Measurements from ENCODE around the gene CRADD. TPM values are rescaled to one million over a fixed set of nuclear protein-coding genes. Genes with fewer than 3 reads are reported as not detected.

Gene CRADD
- total RNA-seq, 4 donors from 2014 or later, result 11.8 to 49.5 (median 31.4) TPM

DNA sequence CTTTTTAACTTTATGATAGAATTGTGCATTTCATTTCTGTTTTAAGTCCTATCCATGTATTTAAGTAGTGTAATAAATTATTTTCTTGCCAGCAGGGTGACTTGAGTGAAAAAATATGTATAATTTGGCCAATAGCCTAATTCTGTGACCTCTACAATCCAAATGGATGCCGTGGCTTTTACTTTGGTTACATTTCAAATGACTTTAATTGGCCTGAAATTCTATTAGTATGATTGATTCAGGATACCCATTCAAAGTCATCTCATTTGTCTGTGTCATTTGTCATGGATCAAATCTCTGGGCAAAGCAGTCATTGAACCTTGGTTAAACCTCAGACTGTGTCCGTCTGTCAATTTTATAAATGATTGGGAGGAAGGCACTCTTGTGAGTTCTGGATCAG is 29.6 kb downstream of the CRADD start:
- H3K36me3 ChIP-seq, result no peaks in the 10 kb centered on the region
- no peak overlapping the region for H3K4me3 ChIP-seq
- TF ChIP-seq POLR2A (IDR thresholded peaks at IDR 0.05) (no peak), EP300 (IDR thresholded peaks at IDR 0.05) (no peak), CTCF (IDR thresholded peaks at IDR 0.05) (no peak), POLR2AphosphoS5 (IDR thresholded peaks at IDR 0.05) (no peak)
- ATAC-seq, result no peak
- H3K27ac ChIP-seq, result no peak overlapping the region
- H3K4me1 ChIP-seq, result peaks cover 4 to 37% (median 7%) of the 10 kb centered on the region in 3 donors
- 45 to 92% methylated on average over 2 of the region's 2 CpGs for WGBS, 2 donors (ENCODE audit: low coverage in 1 of 2)
- peaks cover 0 to 22% (median 0%) of the 10 kb centered on the region in 3 donors for H3K9me3 ChIP-seq
- no peaks in the 10 kb centered on the region for H3K27me3 ChIP-seq

DNA sequence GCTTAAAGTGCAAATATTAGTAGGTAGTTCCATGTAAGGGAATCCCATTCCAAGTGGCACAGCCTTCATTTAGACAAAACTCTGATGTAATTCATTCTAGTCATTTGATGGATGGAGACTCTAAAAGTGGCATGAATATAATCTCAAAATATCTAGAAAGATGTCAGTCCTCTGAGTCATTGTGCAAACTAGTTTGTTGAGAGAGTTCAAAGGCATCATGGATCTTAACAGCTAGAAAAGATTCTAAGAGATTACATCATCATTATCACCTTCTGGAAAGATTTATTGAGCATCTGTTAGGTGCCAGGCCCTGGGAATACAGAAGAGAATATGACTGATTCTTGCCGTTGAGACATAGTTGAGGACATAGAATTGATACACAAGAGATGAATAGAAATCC is 30.7 kb downstream of the CRADD start:
- Histone ChIP-seq H3K4me3 (no peak overlapping the region), H3K27ac (peak overlapping the region in 1 of 4 donors; percentile 1), H3K9me3 (peaks cover 0 to 22% (median 0%) of the 10 kb centered on the region in 3 donors), H3K36me3 (no peaks in the 10 kb centered on the region), H3K27me3 (no peaks in the 10 kb centered on the region), H3K4me1 (peaks cover 4 to 41% (median 12%) of the 10 kb centered on the region in 3 donors)
- ATAC-seq, result no peak
- TF ChIP-seq POLR2AphosphoS5 (IDR thresholded peaks at IDR 0.05) (no peak), POLR2A (IDR thresholded peaks at IDR 0.05) (no peak), EP300 (IDR thresholded peaks at IDR 0.05) (no peak), CTCF (IDR thresholded peaks at IDR 0.05) (no peak)
- WGBS, 2 donors (ENCODE audit: low coverage in 1 of 2), result 81 to 83% methylated on average over 1 of the region's 1 CpG

- WGBS, 2 donors (ENCODE audit: low coverage in 1 of 2), result 93 to 100% methylated on average over 2 of the region's 2 CpGs
- Histone ChIP-seq H3K4me3 (no peak overlapping the region), H3K36me3 (no peaks in the 10 kb centered on the region), H3K27me3 (no peaks in the 10 kb centered on the region), H3K27ac (no peak overlapping the region), H3K4me1 (peaks cover 4 to 49% (median 12%) of the 10 kb centered on the region in 3 donors), H3K9me3 (peaks cover 0 to 22% (median 0%) of the 10 kb centered on the region in 3 donors)
- no peak for TF ChIP-seq POLR2AphosphoS5 (IDR thresholded peaks at IDR 0.05)
- TF ChIP-seq POLR2A (IDR thresholded peaks at IDR 0.05), result no peak
- TF ChIP-seq EP300 (IDR thresholded peaks at IDR 0.05), result no peak
- ATAC-seq, result no peak
Observed at GRCh38 chr12:93708952-93709351, 31.8 kb downstream of the CRADD start.

DNA sequence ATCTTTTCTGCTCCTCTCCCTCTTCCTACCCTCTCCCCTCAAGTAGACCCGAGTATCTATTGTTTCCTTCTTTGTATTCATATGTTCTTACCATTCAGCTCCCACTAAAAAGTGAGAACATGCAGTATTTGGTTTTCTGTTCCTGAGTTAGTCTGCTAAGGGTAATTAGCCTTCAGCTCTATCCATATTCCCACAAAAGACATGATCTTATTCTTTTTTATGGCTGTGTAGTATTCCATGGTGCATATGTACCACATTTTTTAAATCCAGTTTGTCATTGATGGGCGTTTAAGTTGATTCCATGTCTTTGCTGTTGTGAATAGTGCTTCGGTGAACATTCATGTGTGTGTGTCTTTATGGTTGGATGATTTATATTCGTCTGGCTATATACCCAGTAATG is 32.2 kb downstream of the CRADD start:
- TF ChIP-seq POLR2A (IDR thresholded peaks at IDR 0.05) (no peak), EP300 (IDR thresholded peaks at IDR 0.05) (no peak), CTCF (IDR thresholded peaks at IDR 0.05) (no peak), POLR2AphosphoS5 (IDR thresholded peaks at IDR 0.05) (no peak)
- H3K27me3 ChIP-seq, result no peaks in the 10 kb centered on the region
- WGBS, 2 donors (ENCODE audit: low coverage in 1 of 2), result 93 to 100% methylated on average over 3 to 4 of the region's 4 CpGs
- no peaks in the 10 kb centered on the region for H3K36me3 ChIP-seq
- ATAC-seq, result no peak
- H3K9me3 ChIP-seq, result peaks cover 0 to 22% (median 0%) of the 10 kb centered on the region in 3 donors
- H3K4me3 ChIP-seq, result no peak overlapping the region
- peaks cover 4 to 51% (median 11%) of the 10 kb centered on the region in 3 donors for H3K4me1 ChIP-seq
- no peak overlapping the region for H3K27ac ChIP-seq

DNA sequence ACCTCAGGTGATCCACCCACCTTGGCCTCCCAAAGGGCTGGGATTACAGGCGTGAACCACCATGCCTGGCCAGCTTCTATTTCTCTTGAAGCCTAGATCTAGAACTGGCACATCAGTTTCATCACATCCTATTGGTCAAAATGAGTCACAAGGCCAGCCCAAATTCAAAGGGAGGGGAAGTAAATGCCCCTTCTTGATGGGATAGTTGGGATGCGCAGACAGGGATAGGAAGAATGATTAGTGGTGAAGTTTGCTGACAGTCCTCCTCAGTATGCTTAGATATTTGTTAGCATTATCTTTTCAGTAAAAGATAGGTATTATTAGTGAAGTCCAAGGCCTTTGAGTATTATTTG is 33.4 kb downstream of the CRADD start:
- H3K27ac ChIP-seq, result peak overlapping the region in 1 of 4 donors; percentile 60
- TF ChIP-seq CTCF (IDR thresholded peaks at IDR 0.05), result no peak
- no peak for TF ChIP-seq POLR2AphosphoS5 (IDR thresholded peaks at IDR 0.05)
- TF ChIP-seq EP300 (IDR thresholded peaks at IDR 0.05), result no peak
- no peak for TF ChIP-seq POLR2A (IDR thresholded peaks at IDR 0.05)
- H3K4me1 ChIP-seq, result peaks cover 0 to 55% (median 12%) of the 10 kb centered on the region in 3 donors
- WGBS, 2 donors (ENCODE audit: low coverage in 1 of 2), result 100% methylated on average over 1 of the region's 2 CpGs
- H3K27me3 ChIP-seq, result no peaks in the 10 kb centered on the region
- peaks cover 0 to 22% (median 0%) of the 10 kb centered on the region in 3 donors for H3K9me3 ChIP-seq
- H3K4me3 ChIP-seq, result no peak overlapping the region
- H3K36me3 ChIP-seq, result no peaks in the 10 kb centered on the region
- ATAC-seq, result no peak
